ENCODE results near the gene PRKAB2. TPM values are rescaled to one million over a fixed set of nuclear protein-coding genes. Genes with fewer than 3 reads are reported as not detected.

The PRKAB2 gene
- total and polyA plus RNA-seq, 9 of the 15 experiments (the other 6 are each of a cell fraction or from before 2014, with no cell fraction given), result 2.3 to 20.8 (median 7.9) TPM

DNA sequence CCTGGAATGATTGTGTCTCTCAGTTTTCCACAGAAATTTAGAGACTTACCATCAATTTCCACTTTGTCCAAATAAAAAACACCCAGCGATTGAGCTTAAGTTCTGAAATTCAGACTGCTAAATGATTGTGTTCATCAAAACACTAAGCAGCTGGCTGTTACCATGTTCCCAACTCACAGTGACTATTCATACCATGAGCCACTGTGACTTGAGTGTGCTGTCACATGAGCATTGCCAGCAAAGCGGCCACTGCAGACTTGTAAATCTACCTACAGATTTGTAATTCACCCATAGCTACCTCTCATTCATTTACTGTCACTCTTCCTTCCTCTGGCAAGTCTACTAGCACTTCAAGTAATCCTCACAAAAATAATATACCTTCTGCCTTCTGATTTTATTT lies 17.2 kb upstream of the PRKAB2 start (continued):
- no peak for TF ChIP-seq ZNF77 (CRISPR knock-in tag; IDR thresholded peaks at IDR 0.05)

DNA sequence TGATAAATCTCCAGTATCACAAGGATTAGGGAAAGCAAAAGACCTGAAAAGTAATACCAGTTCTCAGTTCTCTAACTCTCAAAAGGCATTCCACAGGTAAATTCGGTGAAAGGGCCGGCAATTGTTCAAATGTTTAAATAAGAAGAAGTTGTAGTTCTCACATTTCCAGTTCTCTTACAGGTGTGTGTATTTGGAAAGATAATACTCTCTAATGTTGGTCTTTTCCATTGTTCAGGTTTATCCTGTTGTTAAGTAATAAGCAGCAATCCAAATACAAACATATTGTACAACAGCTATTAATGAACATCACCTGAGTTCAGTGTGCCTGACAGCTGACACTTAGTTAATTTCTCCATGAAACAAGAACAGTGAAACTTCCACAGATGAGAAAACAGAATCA lies 13.2 kb upstream of the PRKAB2 start:
- BruUV-seq (replicated peaks), result no TSS peak
- Histone ChIP-seq H3K79me2 (ENCODE audit: control insufficient read depth, insufficient read depth, low read length) (no peaks in the 10 kb centered on the region), H2AFZ (ENCODE audit: low read depth, low read length) (no peak overlapping the region), H3K4me3 (no peak overlapping the region), H3K9me3 (replicated peaks; ENCODE audit: control insufficient read depth, insufficient read depth, low read depth, low read length) (no peaks in the 10 kb centered on the region), H3K9me1 (ENCODE audit: control insufficient read depth, insufficient read depth, low read length) (no peaks in the 10 kb centered on the region), H3K4me1 (replicated peaks in 1 of 2; ENCODE audit: control insufficient read depth in 2 of 2, insufficient read depth in 2 of 2, low read length in 2 of 2) (no peaks in the 10 kb centered on the region), H4K20me1 (replicated peaks; ENCODE audit: control insufficient read depth, insufficient read depth, low read length) (no peaks in the 10 kb centered on the region), H3K9ac (ENCODE audit: insufficient read depth in 1 of 2, low read depth in 2 of 2, low read length in 2 of 2) (no peak overlapping the region), H3K36me3 (ENCODE audit: control insufficient read depth, insufficient read depth, low read length) (no peaks in the 10 kb centered on the region), H3K27ac (ENCODE audit: extremely low read depth, low read depth, low read length) (no peak overlapping the region), H3K27me3 (ENCODE audit: control insufficient read depth in 2 of 2, insufficient read depth in 2 of 2, low read length in 2 of 2) (peaks cover 8% of the 10 kb centered on the region in 2 experiments; a peak in 2 of 5 replicates), H3K4me2 (ENCODE audit: insufficient read depth, low read length) (no peak overlapping the region)
- FAIRE-seq, result no peak
- in situ Hi-C loops (cut with MboI), result no loop called here
- no peak for TF ChIP-seq EP400 (IDR thresholded peaks at IDR 0.05)
- TF ChIP-seq, protein P1, sequence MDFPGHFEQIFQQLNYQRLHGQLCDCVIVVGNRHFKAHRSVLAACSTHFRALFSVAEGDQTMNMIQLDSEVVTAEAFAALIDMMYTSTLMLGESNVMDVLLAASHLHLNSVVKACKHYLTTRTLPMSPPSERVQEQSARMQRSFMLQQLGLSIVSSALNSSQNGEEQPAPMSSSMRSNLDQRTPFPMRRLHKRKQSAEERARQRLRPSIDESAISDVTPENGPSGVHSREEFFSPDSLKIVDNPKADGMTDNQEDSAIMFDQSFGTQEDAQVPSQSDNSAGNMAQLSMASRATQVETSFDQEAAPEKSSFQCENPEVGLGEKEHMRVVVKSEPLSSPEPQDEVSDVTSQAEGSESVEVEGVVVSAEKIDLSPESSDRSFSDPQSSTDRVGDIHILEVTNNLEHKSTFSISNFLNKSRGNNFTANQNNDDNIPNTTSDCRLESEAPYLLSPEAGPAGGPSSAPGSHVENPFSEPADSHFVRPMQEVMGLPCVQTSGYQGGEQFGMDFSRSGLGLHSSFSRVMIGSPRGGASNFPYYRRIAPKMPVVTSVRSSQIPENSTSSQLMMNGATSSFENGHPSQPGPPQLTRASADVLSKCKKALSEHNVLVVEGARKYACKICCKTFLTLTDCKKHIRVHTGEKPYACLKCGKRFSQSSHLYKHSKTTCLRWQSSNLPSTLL (IDR thresholded peaks at IDR 0.05), result no peak
- TF ChIP-seq SNRNP70 (optimal IDR thresholded peaks at IDR 0.05; ENCODE audit: low read depth, low read length), result no peak
- no peak for TF ChIP-seq MCM7 (IDR thresholded peaks at IDR 0.05)
- TF ChIP-seq, protein P2, sequence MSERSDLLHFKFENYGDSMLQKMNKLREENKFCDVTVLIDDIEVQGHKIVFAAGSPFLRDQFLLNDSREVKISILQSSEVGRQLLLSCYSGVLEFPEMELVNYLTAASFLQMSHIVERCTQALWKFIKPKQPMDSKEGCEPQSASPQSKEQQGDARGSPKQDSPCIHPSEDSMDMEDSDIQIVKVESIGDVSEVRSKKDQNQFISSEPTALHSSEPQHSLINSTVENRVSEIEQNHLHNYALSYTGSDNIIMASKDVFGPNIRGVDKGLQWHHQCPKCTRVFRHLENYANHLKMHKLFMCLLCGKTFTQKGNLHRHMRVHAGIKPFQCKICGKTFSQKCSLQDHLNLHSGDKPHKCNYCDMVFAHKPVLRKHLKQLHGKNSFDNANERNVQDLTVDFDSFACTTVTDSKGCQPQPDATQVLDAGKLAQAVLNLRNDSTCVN (CRISPR knock-in tag; IDR thresholded peaks at IDR 0.05), result no peak
- TF ChIP-seq ZNF184 (CRISPR knock-in tag; IDR thresholded peaks at IDR 0.05), result no peak
- POLR2A ChIA-PET, result no interaction called here
- intact Hi-C loops (cut with micrococcal nuclease), result no loop called here
- no peak for ATAC-seq
- CTCF ChIA-PET (ENCODE audit: low intra/inter-chr PET ratio), result no interaction called here
- 0% methylated on average over 2 of the region's 2 CpGs for WGBS (ENCODE audit: insufficient coverage, low coverage, missing lambda C conversion rate)
- no peak for DNase-seq (ENCODE audit: extremely low read depth in 1 of 4, low spot score in 3 of 4)
